GM18858 (cell line): Measurements from ENCODE around the gene UBB.

Experiments
- ATAC-seq: cut with Tn5 transposase; IDR thresholded peaks from one replicate; pipeline ENCODE4 v1.9.1; 2021; ENCODE audit not compliant: unreplicated experiment

The UBB gene

DNA sequence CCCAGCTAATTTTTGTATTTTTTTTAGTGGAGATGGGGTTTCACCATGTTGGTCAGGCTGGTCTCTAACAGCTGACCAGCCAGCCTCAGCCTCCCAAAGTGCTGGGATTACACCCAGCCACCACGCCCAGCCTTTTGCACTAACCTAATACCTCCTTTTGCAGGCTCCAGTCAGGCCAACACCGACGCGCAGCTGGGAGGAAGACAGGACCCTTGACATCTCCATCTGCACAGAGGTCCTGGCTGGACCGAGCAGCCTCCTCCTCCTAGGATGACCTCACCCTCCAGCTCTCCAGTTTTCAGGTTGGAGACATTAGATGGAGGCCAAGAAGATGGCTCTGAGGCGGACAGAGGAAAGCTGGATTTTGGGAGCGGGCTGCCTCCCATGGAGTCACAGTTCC lies 36.5 kb downstream of the UBB start:
- no peak for ATAC-seq

DNA sequence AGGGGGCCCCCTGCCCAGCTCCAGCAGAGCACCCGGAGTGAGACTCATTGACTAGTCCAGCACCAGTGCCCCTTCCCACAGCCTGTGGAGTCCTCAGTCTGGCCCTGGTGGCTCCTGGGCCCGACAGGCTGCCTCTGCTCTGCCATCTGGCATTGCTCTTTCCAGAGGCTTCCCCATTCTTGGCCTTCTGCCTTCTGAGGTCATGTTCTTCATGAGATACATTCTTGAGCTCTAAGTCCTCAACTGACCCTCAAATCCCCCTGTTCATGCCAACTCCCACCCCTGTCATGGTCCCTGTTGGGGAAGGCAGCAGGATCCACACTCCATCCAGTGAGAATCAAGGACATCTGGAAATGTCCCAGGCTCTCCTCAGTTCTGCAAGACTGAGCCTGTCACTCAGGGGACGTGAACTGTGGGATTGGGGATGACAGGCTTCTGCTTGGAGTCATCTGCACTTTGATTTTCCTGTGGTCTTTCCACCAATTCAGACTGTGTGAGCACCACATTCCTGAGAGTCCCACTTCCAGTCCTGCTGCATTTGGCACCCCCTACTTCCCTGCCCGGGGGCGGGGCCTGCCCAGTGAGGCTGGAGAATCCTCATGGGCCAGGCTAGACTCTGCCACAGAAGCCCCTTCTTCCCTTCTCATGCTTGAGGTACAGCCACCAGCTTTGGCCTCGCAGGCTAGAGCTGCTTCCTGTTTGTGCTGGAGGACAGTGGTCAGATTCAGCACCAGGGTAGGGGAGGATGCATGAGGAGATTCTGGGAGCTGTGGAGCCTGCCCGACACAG lies 37.2 kb downstream of the UBB start:
- no peak for ATAC-seq

DNA sequence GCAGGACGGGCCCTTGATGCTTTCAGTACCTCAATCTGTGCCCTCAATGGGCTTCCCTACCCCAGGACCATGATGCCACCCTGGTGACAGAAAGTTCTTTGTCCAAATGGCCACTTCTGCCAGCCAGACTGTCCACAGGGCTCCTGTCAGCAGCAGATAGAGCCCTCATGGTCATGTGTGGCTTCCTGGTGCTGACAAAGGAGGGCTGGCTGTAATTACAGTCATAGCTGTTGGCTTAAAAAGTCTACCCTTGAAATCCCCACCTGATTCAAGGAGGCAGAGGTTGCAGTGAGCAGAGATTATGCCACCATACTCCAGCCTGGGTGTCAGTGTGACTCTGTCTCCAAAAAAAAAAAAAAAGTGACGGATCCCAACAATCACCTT lies 37.8 kb downstream of the UBB start:
- no peak for ATAC-seq

DNA sequence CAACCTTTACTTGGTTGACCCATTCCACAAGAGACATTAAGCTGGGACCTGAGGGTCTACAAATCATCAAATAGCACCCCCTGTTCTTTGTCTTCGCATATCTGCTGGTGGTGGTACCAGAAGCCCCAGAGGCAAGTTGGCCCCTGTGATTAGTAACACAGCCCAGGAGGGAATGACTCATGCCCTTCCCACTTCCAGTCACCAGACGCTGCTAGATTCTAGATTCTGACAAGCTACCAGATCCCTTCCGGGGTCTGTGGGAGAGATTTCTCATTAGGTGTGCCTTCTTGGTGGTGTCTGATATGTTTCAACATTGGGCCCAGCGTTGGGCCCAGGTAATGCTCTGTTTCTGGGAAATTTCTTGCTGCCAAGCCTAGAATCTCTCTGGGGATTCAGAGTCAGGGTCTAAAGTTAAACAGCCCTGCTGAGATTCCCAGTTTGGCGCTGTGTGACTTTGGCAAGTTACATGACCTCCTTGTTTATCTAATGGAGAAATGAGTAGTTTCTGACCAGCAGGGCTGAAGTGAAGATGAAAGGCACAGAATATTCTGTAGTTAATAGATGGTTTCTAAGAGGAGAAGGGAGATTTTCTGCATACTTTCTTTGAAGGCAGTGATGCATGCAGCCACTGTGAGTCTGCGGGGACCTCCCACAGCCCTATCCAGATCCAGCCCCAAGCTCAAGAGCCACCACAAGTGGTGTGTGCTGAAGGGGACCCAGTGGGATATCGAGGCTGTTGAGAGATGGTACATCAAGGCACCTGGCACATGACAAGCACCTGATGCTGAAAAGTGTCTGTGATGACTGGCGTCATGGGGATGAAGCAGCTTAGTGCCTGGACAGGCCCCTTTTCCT lies 38.4 kb downstream of the UBB start:
- peak; percentile 35 for ATAC-seq

DNA sequence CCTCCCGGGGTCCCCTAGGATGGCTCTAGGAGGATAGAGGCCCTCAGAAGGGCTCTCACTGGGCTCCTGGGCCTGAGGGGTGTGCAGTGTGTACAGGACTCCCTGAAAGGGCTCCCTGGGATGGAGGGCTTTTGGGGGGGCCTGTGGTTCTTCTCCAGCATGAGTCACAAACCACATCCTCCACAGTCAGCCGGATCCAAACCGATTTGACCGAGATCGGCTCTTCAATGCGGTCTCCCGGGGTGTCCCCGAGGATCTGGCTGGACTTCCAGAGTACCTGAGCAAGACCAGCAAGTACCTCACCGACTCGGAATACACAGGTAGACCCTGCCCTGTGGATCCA lies 39.0 kb downstream of the UBB start:
- no peak for ATAC-seq

DNA sequence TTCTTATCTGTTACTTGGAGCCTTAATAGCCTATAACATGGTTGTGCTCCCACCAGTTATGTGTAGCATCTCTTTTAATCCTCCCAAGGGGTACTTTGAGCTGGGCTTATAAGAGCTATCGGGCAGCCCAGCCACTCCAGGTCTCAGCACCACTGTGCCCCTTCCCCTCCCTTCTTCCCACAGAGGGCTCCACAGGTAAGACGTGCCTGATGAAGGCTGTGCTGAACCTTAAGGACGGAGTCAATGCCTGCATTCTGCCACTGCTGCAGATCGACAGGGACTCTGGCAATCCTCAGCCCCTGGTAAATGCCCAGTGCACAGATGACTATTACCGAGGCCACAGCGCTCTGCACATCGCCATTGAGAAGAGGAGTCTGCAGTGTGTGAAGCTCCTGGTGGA lies 41.5 kb downstream of the UBB start:
- no peak for ATAC-seq

DNA sequence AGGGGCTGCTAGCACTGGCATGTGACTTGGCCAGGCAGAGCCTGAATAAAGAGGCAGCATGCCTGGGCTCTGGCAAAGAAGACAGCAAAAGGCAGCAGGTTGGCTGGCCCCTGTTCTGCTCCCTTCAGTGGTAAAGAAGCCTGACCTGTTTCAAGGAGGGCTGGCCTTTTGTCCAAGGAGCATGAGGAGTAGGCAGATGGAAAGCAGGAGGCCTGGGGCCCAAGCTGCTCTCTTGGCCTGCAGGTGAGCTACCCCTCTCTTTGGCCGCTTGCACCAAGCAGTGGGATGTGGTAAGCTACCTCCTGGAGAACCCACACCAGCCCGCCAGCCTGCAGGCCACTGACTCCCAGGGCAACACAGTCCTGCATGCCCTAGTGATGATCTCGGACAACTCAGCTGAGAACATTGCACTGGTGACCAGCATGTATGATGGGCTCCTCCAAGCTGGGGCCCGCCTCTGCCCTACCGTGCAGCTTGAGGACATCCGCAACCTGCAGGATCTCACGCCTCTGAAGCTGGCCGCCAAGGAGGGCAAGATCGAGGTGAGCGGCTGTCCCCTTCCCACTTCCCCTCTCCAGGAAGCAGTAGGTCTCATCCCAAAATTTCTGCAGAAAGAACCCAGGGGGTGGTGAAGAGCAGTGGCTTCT lies 42.5 kb downstream of the UBB start:
- no peak for ATAC-seq

DNA sequence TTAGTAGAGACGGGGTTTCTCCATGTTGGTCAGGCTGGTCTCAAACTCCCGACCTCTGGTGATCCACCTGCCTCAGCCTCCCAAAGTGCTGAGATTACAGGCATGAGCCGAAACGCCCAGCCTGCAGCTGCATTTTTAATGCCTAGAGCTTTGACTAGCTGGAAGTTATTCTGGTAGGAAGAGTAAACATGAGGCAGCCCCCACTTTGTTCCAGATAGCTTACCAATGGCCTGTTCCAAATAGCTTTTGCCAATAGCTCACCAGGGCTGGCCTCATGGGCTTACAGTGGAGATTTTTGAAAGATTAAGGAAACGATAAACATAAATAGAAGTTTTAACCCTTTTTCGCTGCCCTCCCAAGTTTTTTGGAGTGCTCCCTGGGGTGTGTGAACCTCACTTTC lies 44.3 kb downstream of the UBB start:
- ATAC-seq: no peak

DNA sequence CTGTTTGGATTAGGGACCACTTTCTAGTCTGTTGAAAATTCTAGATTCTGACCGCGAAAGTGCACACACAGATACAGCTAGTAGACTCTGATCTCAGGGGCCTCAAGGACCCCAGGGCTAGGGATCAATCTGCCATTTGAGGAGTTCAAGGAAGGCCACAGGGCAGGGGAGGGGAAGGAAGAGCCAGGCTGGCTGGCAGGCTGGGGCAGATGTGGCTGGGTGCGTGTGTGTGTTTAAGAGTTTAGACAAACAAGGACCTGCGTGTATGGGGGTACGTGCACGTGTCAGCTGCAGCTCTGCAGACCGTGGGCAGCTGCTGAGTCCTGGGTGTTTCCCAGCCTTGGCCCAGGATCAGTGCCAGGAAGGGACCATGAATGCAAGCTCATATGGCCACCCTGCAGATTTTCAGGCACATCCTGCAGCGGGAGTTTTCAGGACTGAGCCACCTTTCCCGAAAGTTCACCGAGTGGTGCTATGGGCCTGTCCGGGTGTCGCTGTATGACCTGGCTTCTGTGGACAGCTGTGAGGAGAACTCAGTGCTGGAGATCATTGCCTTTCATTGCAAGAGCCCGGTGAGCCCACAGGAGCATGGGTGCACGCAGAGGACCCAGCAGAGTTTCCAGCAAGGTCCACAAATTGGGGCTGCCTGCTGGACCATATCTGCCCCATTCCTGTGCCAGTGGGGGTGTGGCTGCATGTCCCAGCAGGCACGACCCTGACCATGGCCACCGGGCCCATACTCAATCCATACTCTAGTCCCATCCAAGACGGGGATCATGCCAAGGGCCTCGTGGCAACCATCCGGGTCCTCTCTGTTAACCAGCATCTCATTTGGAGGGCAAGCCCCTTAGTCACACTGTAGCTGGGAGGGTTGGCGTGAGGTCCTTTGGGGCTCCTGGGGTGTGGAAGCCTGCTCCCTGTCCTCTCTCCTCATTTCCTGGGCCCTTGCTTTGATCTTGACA lies 45.1 kb downstream of the UBB start:
- no peak for ATAC-seq

DNA sequence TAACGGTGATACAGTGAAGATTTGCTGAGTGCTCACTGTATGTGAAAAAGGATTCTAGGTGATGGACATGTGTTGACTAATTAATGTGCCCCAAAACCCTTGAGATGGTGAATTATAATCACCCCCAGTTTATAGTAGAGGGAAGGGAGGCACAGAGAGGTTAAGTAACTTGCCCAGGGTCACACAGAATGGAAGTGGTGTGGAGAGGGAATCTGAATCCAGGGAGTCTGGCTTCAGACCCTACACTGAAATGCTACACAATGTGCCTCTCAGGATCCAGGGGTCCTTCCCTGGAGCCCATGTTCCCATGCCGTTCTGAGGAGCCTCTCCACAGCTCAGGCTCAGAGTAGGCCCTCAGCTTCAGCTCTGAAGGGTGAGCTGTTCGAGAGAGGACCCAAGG lies 46.1 kb downstream of the UBB start:
- ATAC-seq: no peak

DNA sequence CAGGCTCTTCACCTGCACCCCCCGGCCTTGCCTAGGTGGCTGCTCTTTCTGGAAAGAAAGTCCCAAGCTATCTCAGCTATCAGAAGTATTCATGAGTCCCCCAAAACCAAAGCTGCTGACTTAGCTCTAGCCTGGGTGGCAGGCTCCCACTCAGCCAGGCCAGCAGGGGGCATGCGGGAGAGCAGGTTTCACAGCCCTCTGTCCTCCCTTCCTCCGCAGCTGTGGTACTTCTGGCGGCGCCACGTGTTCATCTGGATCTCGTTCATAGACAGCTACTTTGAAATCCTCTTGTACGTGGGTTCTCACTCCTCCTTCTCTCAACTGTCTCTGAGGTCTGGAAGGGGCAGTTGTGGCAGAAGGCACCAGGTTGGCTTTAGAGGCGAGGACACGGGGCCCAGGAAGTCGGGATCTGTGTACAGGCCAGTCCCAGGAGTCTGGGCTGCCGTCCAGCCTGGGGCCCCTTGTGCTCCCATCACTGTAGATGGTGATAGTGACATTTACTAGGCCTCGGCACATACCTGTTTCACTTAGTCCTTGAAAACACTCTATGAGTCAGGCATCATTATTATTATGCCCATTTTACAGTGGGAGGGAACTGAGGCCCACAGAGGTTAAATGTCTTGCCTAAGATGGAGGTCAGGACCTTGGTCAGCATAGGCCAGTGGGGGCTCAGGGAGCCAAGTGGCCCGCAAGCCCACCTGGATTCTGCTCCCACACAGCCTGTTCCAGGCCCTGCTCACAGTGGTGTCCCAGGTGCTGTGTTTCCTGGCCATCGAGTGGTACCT lies 47.4 kb downstream of the UBB start:
- no peak for ATAC-seq

DNA sequence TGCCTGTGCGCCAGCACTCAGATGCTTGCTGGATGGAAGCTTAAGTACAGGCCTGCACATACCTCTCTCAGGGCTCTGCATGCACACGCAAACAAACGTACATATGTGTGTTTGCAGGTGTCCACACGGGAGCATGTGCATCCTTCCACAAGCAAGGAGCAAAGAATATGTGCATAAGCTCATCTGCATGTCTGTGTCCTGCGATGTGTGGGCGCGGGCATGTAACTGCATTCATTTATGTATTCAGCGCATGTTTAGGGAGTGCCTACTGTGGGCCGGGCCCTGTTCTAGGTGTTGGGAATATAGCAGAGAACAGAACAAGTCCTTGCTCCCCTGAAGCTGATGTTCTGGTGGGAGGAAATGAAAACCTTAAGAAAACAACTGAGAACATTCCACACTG lies 48.2 kb downstream of the UBB start:
- no peak for ATAC-seq

DNA sequence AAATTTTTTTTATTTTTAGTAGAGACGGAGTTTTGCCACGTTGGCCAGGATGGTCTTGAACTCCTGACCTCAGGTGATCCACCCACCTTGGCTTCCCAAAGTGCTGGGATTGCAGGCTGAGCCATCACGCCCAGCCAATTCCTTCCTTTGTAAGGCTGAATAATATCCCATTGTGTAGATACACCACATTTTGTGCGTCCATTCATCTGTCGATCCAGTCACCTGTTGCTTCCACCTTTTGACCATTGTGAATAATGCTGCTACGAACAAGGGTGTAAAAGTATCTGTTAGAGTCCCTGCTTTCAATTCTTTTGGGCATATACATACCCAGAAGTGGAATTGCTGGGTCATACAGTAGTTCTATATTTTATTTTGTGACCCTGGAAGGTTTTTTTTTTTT lies 49.8 kb downstream of the UBB start:
- ATAC-seq: no peak

DNA sequence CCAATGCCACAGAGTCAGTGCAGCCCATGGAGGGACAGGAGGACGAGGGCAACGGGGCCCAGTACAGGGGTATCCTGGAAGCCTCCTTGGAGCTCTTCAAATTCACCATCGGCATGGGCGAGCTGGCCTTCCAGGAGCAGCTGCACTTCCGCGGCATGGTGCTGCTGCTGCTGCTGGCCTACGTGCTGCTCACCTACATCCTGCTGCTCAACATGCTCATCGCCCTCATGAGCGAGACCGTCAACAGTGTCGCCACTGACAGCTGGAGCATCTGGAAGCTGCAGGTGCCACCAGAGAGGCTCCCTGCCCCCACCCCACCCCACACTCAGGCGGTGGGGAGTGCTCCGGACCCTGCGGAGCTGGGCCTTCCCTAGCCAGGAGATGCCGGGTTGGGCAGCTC lies 51.1 kb downstream of the UBB start:
- no peak for ATAC-seq
